ENCODE results near the gene METTL13. TPM values are rescaled to one million over a fixed set of nuclear protein-coding genes. Genes with fewer than 3 reads are reported as not detected.

The METTL13 gene
- total and polyA plus RNA-seq, 2 of the 8 experiments (the other 6 are each of a cell fraction or from before 2014, with no cell fraction given) = 38.1 to 66.3 TPM

DNA sequence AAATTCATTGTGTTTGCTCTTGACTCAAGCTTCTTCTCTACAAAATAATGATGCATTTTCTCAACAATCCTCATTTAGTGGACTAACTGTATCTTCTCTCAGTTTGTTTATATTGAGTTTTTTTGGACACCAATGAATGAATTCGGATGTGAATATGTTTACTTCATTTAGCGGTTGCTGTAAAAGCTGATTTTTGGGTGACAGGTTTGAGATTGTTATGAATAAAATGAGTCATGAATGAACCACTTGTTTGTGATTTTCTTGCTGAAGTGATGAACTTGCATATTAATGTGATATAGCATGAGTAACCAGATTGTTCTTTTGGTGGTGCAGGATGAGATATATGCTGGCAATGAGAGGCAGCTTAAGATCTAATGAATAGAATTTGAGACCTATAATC, 62.9 kb downstream of the METTL13 start:
- H3K18ac ChIP-seq (ENCODE audit: extremely low read depth, low read length) = no peak overlapping the region
- H3K4me2 ChIP-seq (ENCODE audit: insufficient read depth in 1 of 2, low read depth in 2 of 2, low read length in 2 of 2) = no peak overlapping the region
- H4K5ac ChIP-seq (ENCODE audit: insufficient read length, low read depth, low read length) = no peak overlapping the region
- no peak overlapping the region for H3K14ac ChIP-seq (ENCODE audit: insufficient read length)
- DNase-seq (ENCODE audit: low read depth in 1 of 2, low spot score in 2 of 2) (no peak), FAIRE-seq (peak; percentile 19)
- H4K8ac ChIP-seq (ENCODE audit: extremely low read depth, insufficient read depth, low read length) = no peak overlapping the region
- H3K4me1 ChIP-seq (replicated peaks in 1 of 4; ENCODE audit: control insufficient read depth in 3 of 4, insufficient read depth in 4 of 4, low read length in 3 of 4) = peaks cover 0 to 6% (median 2%) of the 10 kb centered on the region in 4 experiments; a peak in 2 of 7 replicates
- H3K56ac ChIP-seq (replicated peaks; ENCODE audit: insufficient read length, low read depth, low read length) = no peak overlapping the region
- CTCF ChIA-PET (ENCODE audit: partially characterized antibody) = interaction anchor here (1.4 to 2.5 kb wide), 2 partner anchors 44 to 140 kb away, joined by 6 to 10 read pairs; no protein-coding TSS in a partner anchor
- H3K23me2 ChIP-seq (ENCODE audit: low read depth, low read length) = peaks cover 11% of the 10 kb centered on the region
- H3K4me3 ChIP-seq (ENCODE audit: extremely low read depth in 1 of 4, insufficient read depth in 2 of 4, low read depth in 3 of 4, low read length in 4 of 4) = no peak overlapping the region
- no peaks in the 10 kb centered on the region for H4K20me1 ChIP-seq (replicated peaks in 1 of 2; ENCODE audit: control insufficient read depth in 1 of 2, insufficient read depth in 2 of 2, low read length in 2 of 2)
- 94% methylated on average over 2 of the region's 2 CpGs; no CpG with 5 or more reads in 1 of the 2 experiments for WGBS, 2 experiments (ENCODE audit: extremely low coverage in 1 of 2, insufficient coverage in 1 of 2, insufficient read length in 1 of 2, insufficient replicate concordance in 2 of 2, low coverage in 1 of 2, low lambda C conversion rate in 2 of 2, missing lambda C conversion rate in 1 of 2)
- H4K91ac ChIP-seq (replicated peaks; ENCODE audit: insufficient read length, low read length) = no peak overlapping the region
- H2AK5ac ChIP-seq (ENCODE audit: low read depth, low read length) = no peak overlapping the region
- no peak overlapping the region for H2BK12ac ChIP-seq (ENCODE audit: low read depth, low read length)
- POLR2A ChIA-PET (ENCODE audit: partially characterized antibody) = no interaction called here
- no peaks in the 10 kb centered on the region for H3K36me3 ChIP-seq (ENCODE audit: control insufficient read depth in 2 of 4, insufficient read depth in 4 of 4, low read length in 3 of 4)
- no peak overlapping the region for H2BK120ac ChIP-seq (replicated peaks; ENCODE audit: low read depth, low read length)
- no peaks in the 10 kb centered on the region for H3K79me2 ChIP-seq (ENCODE audit: control insufficient read depth in 1 of 2, insufficient read depth in 2 of 2, low read length in 2 of 2)
- no peak overlapping the region for H3K23ac ChIP-seq (ENCODE audit: insufficient read length)
- H2BK20ac ChIP-seq (ENCODE audit: low read length) = no peak overlapping the region
- H3K4ac ChIP-seq (replicated peaks; ENCODE audit: insufficient read length, low read depth, low read length) = no peak overlapping the region
- no peak overlapping the region for H2BK5ac ChIP-seq (ENCODE audit: low read depth, low read length)
- H3K79me1 ChIP-seq (ENCODE audit: low read depth, low read length) = no peaks in the 10 kb centered on the region; the same call in 1 of the 2 replicates
- H2AFZ ChIP-seq (ENCODE audit: low read length) = no peak overlapping the region
- peaks cover 0 to 4% (median 1%) of the 10 kb centered on the region in 4 experiments; a peak in 3 of 7 replicates for H3K27me3 ChIP-seq (replicated peaks in 1 of 4; ENCODE audit: control insufficient read depth in 3 of 4, extremely low read depth in 1 of 4, insufficient read depth in 3 of 4, low read length in 3 of 4)
- H3K9ac ChIP-seq (replicated peaks in 1 of 4; ENCODE audit: extremely low read depth in 1 of 4, low read depth in 3 of 4, low read length in 3 of 4) = no peak overlapping the region
- no peaks in the 10 kb centered on the region for H3K9me3 ChIP-seq (ENCODE audit: insufficient read depth in 2 of 2, low read depth in 1 of 2, low read length in 1 of 2)
- no peak overlapping the region for H2BK15ac ChIP-seq (ENCODE audit: low read length)
- H3K27ac ChIP-seq (ENCODE audit: low read depth, low read length) = no peak overlapping the region
- TF ChIP-seq TEAD4 (IDR thresholded peaks at IDR 0.05; ENCODE audit: low read depth, low read length) = no peak
- TF ChIP-seq BCL11A (IDR thresholded peaks at IDR 0.05; ENCODE audit: low read depth in 2 of 2, low read length in 2 of 2) = no peak
- TF ChIP-seq RNF2 (IDR thresholded peaks at IDR 0.05; ENCODE audit: borderline replicate concordance, low read depth, low read length, missing control alignments, poor library complexity, severe bottlenecking) = no peak
- no peak for TF ChIP-seq KDM5A (IDR thresholded peaks at IDR 0.05; ENCODE audit: low read length)
- TF ChIP-seq SP1 (IDR thresholded peaks at IDR 0.05; ENCODE audit: low read depth, low read length) = no peak
- TF ChIP-seq KDM1A (IDR thresholded peaks at IDR 0.05; ENCODE audit: borderline replicate concordance, low read length) = no peak
